Adrenal gland (tissue), 12 donors: ENCODE data around the gene ARVCF. TPM values are rescaled to one million over a fixed set of nuclear protein-coding genes. Genes with fewer than 3 reads are reported as not detected.
A peak's percentile ranks its signal among the peaks of the same experiment; 100 is the strongest.

ENCODE experiments used
- DNase-seq, 7 donors: peaks; one replicate each; pipeline ENCODE4 v3.0.0-alpha.2; 2019 to 2020
- H3K27ac ChIP-seq, 5 donors: fragments of 200-600 bp; sonication (generic) in 4 of 5; 1 replicate in 3 of 5; 2 replicates in 2 of 5; pipeline versions ENCODE4 v1.5.1 to v1.8.0; 2016 to 2020; ENCODE audit warnings: mild to moderate bottlenecking in 1 of 5
- H3K27me3 ChIP-seq: fragments of 200-600 bp; 2 replicates; pipeline ENCODE4 v1.8.0; 2021
- H3K36me3 ChIP-seq, 2 donors: fragments of 200-600 bp; replicated peaks in 1 of 2; 1 replicate in 1 of 2; 2 replicates in 1 of 2; pipeline versions ENCODE4 v1.5.1 to v1.8.0; 2018 to 2022
- H3K4me1 ChIP-seq, 2 donors: fragments of 200-600 bp; replicated peaks in 1 of 2; 1 replicate in 1 of 2; 2 replicates in 1 of 2; pipeline versions ENCODE4 v1.5.1 to v1.8.0; 2018 to 2021
- H3K4me3 ChIP-seq, 4 donors: fragments of 200-600 bp; sonication (generic) in 3 of 4; one replicate each; pipeline ENCODE4 v1.5.1; 2016 to 2018
- H3K9me3 ChIP-seq, 3 donors: fragments of 200-600 bp; sonication (generic) in 1 of 3; replicated peaks in 1 of 3; 1 replicate in 2 of 3; 2 replicates in 1 of 3; pipeline versions ENCODE4 v1.5.1 to v1.8.0; 2016 to 2021
- POLR2A ChIP-seq, 2 donors: fragments of 450-650 bp; IDR thresholded peaks; one replicate each; pipeline ENCODE4 v1.6.1; 2017; ENCODE audit warnings: antibody characterized with exemption in 2 of 2, mild to moderate bottlenecking in 2 of 2, moderate library complexity in 1 of 2
- WGBS, 4 donors: extraction: QIAGEN DNeasy Blood & Tissue Kit in 2 of 4; methylation state at CpG; one replicate each; pipeline versions ENCODE4 v1.1.5 to v1.1.7; 2013 to 2017; 5-methylcytosine and 5-hydroxymethylcytosine counted together
- intact Hi-C, 2 donors: fragments of 100-400 bp; cut with DNase I; formaldehyde crosslinking; loops; one replicate each; pipeline versions ENCODE4 v1.14.1 to v1.15.0; 2022 to 2023
- polyA plus RNA-seq, 3 donors: library from polyadenylated mRNA; stranded (reverse); fragments of 200-250 nt in 2 of 3; fragments of 350-450 nt in 1 of 3; fragmentation: Illumina TruSeq in 1 of 3; extraction: RNeasy Lipid Tissue Mini Kit (QIAGEN cat#74804) in 1 of 3; gene quantifications; one replicate each; pipeline ENCODE4 v1.2.3, GENCODE V29; 2013 to 2014
- total RNA-seq, 9 donors: library from RNA; depleted of rRNA in 4 of 9; stranded (reverse); fragments of >200 nt in 4 of 9; fragments of 120-200 nt in 1 of 9; fragmentation: NEBNext Ultra II Directional in 1 of 9; extraction: Animal tissue kit (Norgen Biotek cat#: 25700) in 1 of 9; gene quantifications; one replicate each; pipeline versions ENCODE4 v1.1.0 to v1.2.4, GENCODE V29; 2013 to 2023
- TF ChIP-seq, protein P1 (sequence below), 6 experiments: fragments of 450-650 bp in 4 of 6; fragments of 200-600 bp in 2 of 6; sonication (generic) in 1 of 6; IDR thresholded peaks; 1 replicate in 5 of 6; 2 replicates in 1 of 6; pipeline versions ENCODE4 v1.5.1 to v1.8.0; 2016 to 2021; ENCODE audit warnings: antibody characterized with exemption in 6 of 6, mild to moderate bottlenecking in 2 of 6, moderate library complexity in 1 of 6
- donor health status: healthy with polysubstance abuse.
- donor health status: Bipolar disorder and iron deficiency.
- donor health status: DM: yes; HTN: yes; CAD: no.
- donor health status: DM: no; HTN: no; CAD: no.
- donor health status: DM: no; HTN: no; CAD: no.
- donor health status: DM: yes; HTN: yes; CAD: no.

ARVCF gene
- total and polyA plus RNA-seq, 12 donors, result 1.2 to 74.8 (median 18.6) TPM

DNA sequence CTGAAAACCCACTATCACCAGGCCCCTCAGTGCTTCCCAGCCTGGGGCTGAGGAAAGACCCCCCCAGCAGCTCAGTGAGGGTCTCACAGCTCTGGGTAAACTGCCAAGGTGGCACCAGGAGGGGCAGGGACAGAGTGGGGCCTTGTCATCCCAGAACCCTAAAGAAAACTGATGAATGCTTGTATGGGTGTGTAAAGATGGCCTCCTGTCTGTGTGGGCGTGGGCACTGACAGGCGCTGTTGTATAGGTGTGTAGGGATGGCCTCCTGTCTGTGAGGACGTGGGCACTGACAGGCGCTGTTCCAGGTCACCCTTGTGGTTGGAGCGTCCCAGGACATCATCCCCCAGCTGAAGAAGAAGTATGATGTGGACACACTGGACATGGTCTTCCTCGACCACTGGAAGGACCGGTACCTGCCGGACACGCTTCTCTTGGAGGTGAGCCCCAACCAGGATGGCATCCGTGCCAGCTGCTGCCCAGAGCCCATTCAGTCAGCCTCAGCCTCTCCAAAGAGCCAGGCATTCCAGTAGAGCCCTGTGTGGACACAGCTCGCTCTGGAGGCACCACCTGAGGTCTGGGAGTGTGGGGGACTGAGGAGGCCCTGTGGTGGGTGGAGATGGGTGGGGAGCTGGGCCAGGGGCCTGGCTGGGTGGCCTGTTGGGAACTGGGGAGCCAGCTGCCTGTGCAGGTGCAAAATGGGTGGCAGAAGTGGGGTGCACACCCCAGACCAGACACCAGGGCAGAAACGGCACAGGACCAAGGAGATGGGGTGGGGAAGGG, 52.6 kb downstream of the ARVCF start:
- 87 to 94% (median 91%) methylated on average over 7 to 12 of the region's 12 CpGs for WGBS, 4 donors
- DNase-seq, result no peak
- peaks cover 0 to 38% of the 10 kb centered on the region in 2 donors for H3K36me3 ChIP-seq
- H3K27me3 ChIP-seq, result no peaks in the 10 kb centered on the region
- no peaks in the 10 kb centered on the region for H3K9me3 ChIP-seq
- H3K27ac ChIP-seq, result peak overlapping the region in 2 of 5 donors; percentile 3 to 8
- TF ChIP-seq, protein P1, sequence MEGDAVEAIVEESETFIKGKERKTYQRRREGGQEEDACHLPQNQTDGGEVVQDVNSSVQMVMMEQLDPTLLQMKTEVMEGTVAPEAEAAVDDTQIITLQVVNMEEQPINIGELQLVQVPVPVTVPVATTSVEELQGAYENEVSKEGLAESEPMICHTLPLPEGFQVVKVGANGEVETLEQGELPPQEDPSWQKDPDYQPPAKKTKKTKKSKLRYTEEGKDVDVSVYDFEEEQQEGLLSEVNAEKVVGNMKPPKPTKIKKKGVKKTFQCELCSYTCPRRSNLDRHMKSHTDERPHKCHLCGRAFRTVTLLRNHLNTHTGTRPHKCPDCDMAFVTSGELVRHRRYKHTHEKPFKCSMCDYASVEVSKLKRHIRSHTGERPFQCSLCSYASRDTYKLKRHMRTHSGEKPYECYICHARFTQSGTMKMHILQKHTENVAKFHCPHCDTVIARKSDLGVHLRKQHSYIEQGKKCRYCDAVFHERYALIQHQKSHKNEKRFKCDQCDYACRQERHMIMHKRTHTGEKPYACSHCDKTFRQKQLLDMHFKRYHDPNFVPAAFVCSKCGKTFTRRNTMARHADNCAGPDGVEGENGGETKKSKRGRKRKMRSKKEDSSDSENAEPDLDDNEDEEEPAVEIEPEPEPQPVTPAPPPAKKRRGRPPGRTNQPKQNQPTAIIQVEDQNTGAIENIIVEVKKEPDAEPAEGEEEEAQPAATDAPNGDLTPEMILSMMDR (IDR thresholded peaks at IDR 0.05), result no peak
- no peak for TF ChIP-seq POLR2A (IDR thresholded peaks at IDR 0.05)
- H3K4me3 ChIP-seq, result no peak overlapping the region
- intact Hi-C loops, result no loop called here
- H3K4me1 ChIP-seq, result peaks cover 8 to 37% of the 10 kb centered on the region in 2 donors

DNA sequence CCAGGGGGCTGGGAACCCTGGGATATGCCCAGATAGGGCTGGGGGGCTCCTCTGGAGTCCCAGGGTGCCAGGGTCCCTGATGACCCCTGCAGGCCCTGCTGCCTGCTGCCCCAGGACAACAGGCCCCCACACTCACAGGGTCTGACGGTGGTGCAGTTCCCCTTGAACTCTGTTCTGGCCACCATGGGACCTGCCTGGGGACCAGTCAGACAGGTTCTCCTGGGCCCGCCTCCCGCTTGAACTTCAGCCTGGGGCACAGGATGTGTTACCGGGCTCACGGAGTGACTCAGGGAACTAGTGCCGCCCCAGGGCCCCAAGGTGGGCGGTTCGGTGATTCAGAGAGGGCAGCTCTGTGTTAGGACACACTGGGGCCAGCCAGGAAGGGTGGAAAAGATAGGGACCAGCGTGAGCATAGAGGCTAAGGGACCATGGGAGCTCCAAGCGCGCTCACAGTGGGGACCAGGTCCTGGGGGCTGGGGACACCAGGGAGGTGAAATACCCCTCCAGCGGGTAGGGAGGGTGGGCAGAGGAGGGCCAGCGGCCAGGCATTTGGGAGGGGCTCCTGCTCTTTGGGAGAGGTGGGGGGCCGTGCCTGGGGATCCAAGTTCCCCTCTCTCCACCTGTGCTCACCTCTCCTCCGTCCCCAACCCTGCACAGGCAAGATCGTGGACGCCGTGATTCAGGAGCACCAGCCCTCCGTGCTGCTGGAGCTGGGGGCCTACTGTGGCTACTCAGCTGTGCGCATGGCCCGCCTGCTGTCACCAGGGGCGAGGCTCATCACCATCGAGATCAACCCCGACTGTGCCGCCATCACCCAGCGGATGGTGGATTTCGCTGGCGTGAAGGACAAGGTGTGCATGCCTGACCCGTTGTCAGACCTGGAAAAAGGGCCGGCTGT, 53.5 kb downstream of the ARVCF start:
- intact Hi-C loops, result no loop called here
- Histone ChIP-seq H3K9me3 (no peaks in the 10 kb centered on the region), H3K4me3 (no peak overlapping the region), H3K36me3 (peaks cover 0 to 29% of the 10 kb centered on the region in 2 donors), H3K27me3 (no peaks in the 10 kb centered on the region), H3K27ac (peak overlapping the region in 4 of 5 donors; percentile 16 to 53 (median 34)), H3K4me1 (peaks cover 12 to 41% of the 10 kb centered on the region in 2 donors)
- TF ChIP-seq, protein P1 (IDR thresholded peaks at IDR 0.05), result no peak
- TF ChIP-seq POLR2A (IDR thresholded peaks at IDR 0.05), result no peak
- peak in 6 of 7 donors; percentile 65 to 89 (median 78) for DNase-seq
- 46 to 82% (median 70%) methylated on average over 5 to 30 of the region's 30 CpGs for WGBS, 4 donors

DNA sequence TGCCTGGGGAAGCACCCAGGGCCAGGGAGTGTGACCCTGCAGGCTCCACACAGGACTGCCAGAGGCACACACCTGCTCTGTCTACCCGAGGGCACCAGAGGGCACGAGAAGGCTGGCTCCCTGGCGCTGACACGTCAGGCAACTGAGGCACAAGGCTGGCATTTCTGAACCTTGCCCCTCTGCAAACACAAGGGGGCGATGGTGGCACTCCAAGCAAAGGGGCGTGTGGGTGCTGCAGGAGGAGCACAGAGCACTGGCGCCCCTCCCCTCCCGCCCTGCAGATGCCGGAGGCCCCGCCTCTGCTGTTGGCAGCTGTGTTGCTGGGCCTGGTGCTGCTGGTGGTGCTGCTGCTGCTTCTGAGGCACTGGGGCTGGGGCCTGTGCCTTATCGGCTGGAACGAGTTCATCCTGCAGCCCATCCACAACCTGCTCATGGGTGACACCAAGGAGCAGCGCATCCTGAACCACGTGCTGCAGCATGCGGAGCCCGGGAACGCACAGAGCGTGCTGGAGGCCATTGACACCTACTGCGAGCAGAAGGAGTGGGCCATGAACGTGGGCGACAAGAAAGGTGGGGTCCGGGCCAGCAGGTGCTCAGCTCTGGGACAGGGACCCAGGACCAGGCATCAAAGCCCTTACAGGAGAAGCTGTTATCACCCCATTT, 54.2 kb downstream of the ARVCF start:
- intact Hi-C loops, result no loop called here
- 28 to 55% (median 43%) methylated on average over 11 to 22 of the region's 22 CpGs for WGBS, 4 donors
- Histone ChIP-seq H3K9me3 (no peaks in the 10 kb centered on the region), H3K36me3 (peaks cover 0 to 21% of the 10 kb centered on the region in 2 donors), H3K4me1 (peaks cover 12 to 36% of the 10 kb centered on the region in 2 donors), H3K4me3 (no peak overlapping the region), H3K27ac (peak overlapping the region in 4 of 5 donors; percentile 16 to 53 (median 28)), H3K27me3 (no peaks in the 10 kb centered on the region)
- peak in 1 of 2 donors; percentile 3 for TF ChIP-seq POLR2A (IDR thresholded peaks at IDR 0.05)
- TF ChIP-seq, protein P1 (IDR thresholded peaks at IDR 0.05), result peak; percentile 49 to 66 (median 60)
- peak; percentile 76 to 94 (median 87) for DNase-seq
